GM12874 (cell line): ENCODE data around the gene SEMA3D.

Source experiments
- TF ChIP-seq, protein P1 (sequence below): IDR thresholded peaks from 2 replicates; pipeline ENCODE4 v1.5.1; 2011; ENCODE audit warnings: low read depth, mild to moderate bottlenecking, control low read depth, low read length, moderate library complexity; ENCODE audit not compliant: insufficient read depth

Gene SEMA3D

DNA sequence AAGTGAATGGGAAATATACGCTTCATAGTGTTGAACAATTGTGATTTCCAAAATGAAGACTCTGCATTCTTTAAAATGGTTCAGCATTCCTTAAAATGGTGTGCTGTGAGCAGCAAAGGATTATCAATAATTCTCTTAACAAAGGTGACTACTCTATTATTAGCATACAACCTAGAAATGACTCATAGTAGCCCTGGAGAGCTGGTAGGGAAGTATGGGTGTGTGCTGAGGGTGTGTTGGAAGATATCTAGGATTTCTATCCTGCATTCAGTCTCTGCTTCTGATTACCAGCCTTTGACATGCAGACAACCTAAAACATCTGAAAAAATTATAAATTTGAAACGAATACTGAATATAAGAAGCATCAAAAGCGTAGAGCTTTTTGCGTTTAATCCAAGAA is 72.5 kb downstream of the SEMA3D start:
- TF ChIP-seq, protein P1, sequence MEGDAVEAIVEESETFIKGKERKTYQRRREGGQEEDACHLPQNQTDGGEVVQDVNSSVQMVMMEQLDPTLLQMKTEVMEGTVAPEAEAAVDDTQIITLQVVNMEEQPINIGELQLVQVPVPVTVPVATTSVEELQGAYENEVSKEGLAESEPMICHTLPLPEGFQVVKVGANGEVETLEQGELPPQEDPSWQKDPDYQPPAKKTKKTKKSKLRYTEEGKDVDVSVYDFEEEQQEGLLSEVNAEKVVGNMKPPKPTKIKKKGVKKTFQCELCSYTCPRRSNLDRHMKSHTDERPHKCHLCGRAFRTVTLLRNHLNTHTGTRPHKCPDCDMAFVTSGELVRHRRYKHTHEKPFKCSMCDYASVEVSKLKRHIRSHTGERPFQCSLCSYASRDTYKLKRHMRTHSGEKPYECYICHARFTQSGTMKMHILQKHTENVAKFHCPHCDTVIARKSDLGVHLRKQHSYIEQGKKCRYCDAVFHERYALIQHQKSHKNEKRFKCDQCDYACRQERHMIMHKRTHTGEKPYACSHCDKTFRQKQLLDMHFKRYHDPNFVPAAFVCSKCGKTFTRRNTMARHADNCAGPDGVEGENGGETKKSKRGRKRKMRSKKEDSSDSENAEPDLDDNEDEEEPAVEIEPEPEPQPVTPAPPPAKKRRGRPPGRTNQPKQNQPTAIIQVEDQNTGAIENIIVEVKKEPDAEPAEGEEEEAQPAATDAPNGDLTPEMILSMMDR: no peak

DNA sequence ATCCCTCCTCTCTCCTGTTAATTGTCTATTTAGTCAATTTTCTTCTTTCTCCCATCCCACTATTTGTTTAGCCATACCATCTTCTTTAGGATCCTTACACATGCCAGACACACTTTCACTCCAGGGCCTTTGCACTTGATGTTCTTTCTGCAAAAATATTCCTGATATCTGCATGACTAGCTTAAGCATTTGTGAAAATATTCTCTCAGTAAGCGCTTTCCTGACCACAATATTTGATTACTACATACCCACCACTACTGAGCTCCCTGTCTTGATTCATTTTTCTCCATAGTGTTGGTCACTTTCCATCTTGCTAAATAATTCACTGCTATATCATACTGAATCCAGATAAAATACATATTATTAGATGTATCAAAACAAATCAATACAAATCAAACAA is 75.1 kb downstream of the SEMA3D start:
- TF ChIP-seq, protein P1: no peak

DNA sequence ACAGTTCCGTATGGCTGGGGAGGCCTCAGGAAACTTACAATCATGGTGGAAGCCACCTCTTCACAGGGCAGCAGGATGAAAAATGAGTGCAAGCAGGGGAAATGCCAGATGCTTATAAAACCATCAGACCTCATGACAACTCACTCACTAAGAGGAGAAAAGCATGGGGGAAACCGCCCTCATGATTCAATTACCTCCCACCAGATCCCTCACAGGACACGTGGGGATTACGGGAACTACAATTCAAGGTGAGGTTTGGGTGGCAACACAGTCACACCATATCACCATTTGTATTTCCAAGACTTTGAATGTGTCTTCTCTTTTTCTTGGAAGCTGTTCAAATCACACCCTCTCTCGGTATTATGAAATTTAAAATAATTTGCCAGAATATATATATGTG is 80.1 kb downstream of the SEMA3D start:
- TF ChIP-seq, protein P1: no peak

DNA sequence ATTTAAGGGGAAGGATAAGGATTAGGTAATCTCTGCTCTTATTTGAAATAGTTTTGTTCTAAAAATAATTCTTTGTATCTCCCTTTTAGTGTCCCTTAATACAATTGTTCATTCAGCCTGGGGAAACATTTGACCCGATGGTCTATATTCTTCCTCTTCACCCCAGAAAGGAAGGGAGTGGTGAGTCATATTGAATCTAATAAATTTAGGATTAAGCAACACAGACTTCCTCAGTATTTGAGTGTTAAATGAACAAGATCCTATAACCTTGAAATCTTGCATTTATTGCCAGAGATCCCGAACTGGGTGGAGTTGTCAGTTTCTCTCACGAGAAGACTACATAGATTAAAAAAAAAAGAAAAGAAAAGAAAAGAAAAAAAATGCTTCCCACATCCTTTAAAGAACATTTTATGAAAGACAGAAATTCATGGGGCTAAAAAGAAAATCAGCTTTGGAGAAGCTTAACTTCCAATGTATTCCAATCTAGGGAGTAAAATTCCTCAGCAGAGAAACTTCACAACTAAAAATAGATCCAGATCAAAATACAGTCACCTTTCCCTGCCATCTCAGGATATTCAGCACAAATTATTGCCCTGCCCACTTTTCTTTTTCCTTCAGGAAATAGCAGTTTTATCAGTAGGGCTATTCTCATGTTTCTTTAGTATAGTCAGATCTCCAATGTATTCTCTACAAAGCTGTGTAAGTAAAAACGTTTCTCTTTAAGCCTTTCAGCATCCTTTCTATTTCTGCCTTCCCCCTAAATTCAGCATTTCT is 82.2 kb downstream of the SEMA3D start:
- TF ChIP-seq, protein P1: no peak

DNA sequence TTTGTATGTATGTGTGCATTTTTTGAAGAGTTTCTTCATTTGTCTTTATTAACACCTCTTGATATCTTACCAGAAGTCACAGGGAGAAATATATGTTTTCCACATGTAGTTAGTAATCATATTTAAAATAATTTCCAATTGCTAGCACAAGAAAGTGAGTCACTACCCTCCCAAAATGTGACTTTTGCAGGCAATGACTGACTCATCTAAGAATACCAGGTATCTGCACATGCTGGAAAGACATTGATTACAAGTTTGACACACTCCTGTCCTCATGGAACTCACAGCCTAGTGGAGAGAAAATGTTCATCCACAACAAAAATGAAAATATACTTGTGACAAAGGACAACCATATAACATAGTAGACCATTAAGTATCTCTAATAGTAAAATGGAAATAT is 82.9 kb downstream of the SEMA3D start:
- TF ChIP-seq, protein P1: no peak

DNA sequence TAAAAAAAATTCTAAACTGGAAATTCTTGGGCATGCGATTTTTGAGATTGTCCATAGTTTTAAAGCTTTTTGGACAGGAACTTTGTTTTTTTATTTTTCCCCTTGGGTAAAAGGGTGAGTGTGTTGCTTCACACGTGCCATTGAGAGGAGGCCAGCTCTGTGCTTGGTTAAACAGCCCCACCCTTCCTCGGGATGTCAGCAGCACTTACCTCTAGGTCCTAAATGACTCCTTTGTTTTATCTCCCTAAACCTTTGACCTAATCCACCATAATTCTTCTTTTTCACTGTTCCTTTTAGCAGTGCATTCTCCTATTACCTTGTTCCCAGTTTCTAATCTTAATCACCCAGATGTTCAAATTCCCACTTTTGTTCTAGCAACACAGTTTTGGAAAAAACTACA is 83.5 kb downstream of the SEMA3D start:
- TF ChIP-seq, protein P1: no peak

DNA sequence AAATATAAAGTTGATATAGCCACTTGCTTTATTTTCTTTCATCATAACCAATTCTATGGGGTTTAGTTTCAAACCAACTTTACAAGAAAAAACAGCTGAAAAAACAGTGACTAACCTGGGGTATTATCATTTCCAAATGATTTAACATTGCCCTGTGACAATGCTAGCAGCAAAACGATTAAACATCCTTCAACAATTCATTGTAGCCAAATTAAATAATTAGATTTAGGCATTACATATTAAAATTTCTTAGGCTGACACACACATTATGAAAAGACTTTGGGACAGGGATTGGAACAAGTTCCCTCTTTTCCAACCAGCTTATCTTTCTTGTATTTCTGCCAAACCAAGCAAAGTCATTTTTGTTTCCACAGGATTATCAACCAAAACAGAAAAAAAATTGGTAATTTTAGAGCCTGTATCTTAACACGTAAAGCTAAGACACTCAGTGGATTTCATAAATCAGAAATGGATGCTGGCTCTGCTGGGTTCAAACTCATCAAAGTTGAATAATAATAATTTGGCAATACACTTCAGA is 84.0 kb downstream of the SEMA3D start:
- TF ChIP-seq, protein P1: no peak
